ENCODE measurements around the gene CCDC34. TPM values are rescaled to one million over a fixed set of nuclear protein-coding genes. Genes with fewer than 3 reads are reported as not detected.

Gene CCDC34, protein sequence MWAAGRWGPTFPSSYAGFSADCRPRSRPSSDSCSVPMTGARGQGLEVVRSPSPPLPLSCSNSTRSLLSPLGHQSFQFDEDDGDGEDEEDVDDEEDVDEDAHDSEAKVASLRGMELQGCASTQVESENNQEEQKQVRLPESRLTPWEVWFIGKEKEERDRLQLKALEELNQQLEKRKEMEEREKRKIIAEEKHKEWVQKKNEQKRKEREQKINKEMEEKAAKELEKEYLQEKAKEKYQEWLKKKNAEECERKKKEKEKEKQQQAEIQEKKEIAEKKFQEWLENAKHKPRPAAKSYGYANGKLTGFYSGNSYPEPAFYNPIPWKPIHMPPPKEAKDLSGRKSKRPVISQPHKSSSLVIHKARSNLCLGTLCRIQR
- total RNA-seq, result 1 to 10 TPM in 3 of 4 donors, not detected in 1; 2.6 to 4.8 (median 3.9) TPM

DNA sequence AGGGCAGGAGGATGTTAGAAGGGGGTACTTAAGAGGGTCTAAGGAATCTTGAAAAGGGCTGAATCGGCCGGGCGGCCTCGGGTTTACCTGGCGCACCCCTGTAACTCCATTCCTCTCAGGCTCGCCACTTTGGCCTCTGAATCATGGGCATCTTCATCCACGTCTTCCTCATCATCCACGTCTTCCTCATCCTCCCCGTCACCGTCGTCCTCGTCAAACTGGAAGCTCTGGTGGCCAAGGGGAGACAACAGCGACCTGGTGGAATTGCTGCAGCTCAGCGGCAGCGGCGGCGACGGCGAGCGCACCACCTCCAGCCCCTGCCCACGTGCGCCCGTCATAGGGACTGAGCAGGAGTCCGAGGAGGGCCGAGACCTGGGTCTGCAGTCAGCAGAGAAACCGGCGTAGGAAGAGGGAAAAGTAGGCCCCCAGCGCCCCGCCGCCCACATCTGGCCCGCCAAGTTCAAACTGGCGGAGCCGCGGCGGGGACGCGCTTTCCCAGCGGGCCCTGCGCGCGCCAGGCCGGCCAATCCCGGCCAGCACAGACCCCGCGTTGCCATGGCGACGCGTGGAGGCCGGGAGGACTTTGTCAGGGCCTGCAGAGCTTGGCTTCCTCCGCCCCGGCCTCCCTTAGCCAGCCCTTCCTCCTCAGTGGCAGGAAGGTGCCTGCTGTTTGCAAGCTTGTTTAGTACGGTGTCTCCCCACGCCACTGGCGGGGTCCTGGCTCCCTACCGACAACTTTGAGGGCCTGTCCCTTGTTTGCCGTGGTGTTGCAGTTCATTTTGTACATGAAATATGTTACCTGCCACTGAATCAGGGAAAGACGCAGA, at the start of gene CCDC34:
TSS of gene CCDC34 (minus strand) at position 467 of the 827 bp plus-strand sequence. CDS start at position 446, 21 bp downstream.
- peak in 1 of 2 donors; percentile 41 for TF ChIP-seq POLR2A (IDR thresholded peaks at IDR 0.05)
- TF ChIP-seq, protein P1, sequence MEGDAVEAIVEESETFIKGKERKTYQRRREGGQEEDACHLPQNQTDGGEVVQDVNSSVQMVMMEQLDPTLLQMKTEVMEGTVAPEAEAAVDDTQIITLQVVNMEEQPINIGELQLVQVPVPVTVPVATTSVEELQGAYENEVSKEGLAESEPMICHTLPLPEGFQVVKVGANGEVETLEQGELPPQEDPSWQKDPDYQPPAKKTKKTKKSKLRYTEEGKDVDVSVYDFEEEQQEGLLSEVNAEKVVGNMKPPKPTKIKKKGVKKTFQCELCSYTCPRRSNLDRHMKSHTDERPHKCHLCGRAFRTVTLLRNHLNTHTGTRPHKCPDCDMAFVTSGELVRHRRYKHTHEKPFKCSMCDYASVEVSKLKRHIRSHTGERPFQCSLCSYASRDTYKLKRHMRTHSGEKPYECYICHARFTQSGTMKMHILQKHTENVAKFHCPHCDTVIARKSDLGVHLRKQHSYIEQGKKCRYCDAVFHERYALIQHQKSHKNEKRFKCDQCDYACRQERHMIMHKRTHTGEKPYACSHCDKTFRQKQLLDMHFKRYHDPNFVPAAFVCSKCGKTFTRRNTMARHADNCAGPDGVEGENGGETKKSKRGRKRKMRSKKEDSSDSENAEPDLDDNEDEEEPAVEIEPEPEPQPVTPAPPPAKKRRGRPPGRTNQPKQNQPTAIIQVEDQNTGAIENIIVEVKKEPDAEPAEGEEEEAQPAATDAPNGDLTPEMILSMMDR (IDR thresholded peaks at IDR 0.05), result no peak
- peak; percentile 89 to 96 (median 94) for DNase-seq
- Histone ChIP-seq H3K4me3 (peak within 1 kb of the TSS; percentile 64 to 82 (median 71)), H3K27me3 (no peaks in the 10 kb centered on the region), H3K9me3 (no peaks in the 10 kb centered on the region), H3K27ac (peak within 1 kb of the TSS in 3 of 4 donors; percentile 9 to 59 (median 41)), H3K4me1 (peaks cover 0 to 6% (median 0%) of the 10 kb centered on the region in 4 donors), H3K36me3 (peaks cover 0 to 3% (median 0%) of the 10 kb centered on the region in 3 donors)

- Histone ChIP-seq H3K36me3 (peaks cover 0 to 6% (median 0%) of the 10 kb centered on the region in 3 donors), H3K4me1 (no peaks in the 10 kb centered on the region), H3K27me3 (no peaks in the 10 kb centered on the region), H3K27ac (no peak overlapping the region), H3K4me3 (no peak overlapping the region), H3K9me3 (no peaks in the 10 kb centered on the region)
- TF ChIP-seq, protein P1 (IDR thresholded peaks at IDR 0.05), result no peak
- no peak for TF ChIP-seq POLR2A (IDR thresholded peaks at IDR 0.05)
- DNase-seq, result no peak
These were observed 49.2 kb upstream of the CCDC34 start for GRCh38 chr11:27412192-27412691.

DNA sequence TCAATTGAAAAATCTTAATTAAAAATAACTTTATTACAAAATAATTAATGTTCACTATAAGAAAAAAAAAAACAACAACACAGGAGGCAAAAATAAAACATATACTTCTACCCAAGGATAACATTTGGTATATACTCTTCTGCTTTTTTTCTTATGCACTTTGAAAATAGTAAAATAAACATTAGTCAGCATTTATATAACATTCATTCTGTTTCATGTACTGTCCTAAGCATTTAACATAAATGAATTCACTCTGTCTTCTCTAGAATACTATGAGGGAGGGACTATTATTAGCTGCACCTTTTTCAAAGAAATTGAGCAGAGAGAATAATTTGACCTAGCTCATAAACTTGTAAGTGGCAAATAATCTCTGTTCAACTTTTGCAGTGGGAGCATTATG, 48.3 kb upstream of the CCDC34 start:
- TF ChIP-seq POLR2A (IDR thresholded peaks at IDR 0.05), result no peak
- TF ChIP-seq, protein P1 (IDR thresholded peaks at IDR 0.05), result no peak
- H3K27me3 ChIP-seq, result no peaks in the 10 kb centered on the region
- no peak overlapping the region for H3K4me3 ChIP-seq

GRCh38 chr11:27410272-27410671, 47.3 kb upstream of the CCDC34 start:
- TF ChIP-seq, protein P1 (IDR thresholded peaks at IDR 0.05), result no peak
- no peak for TF ChIP-seq POLR2A (IDR thresholded peaks at IDR 0.05)
- H3K9me3 ChIP-seq, result no peaks in the 10 kb centered on the region

More for the DNA sequence above, 48.3 kb upstream of the CCDC34 start:
- H3K36me3 ChIP-seq, result peaks cover 0 to 6% (median 0%) of the 10 kb centered on the region in 3 donors
- DNase-seq, result no peak
- H3K4me1 ChIP-seq, result no peaks in the 10 kb centered on the region
- no peak overlapping the region for H3K27ac ChIP-seq
- H3K9me3 ChIP-seq, result no peaks in the 10 kb centered on the region

DNA sequence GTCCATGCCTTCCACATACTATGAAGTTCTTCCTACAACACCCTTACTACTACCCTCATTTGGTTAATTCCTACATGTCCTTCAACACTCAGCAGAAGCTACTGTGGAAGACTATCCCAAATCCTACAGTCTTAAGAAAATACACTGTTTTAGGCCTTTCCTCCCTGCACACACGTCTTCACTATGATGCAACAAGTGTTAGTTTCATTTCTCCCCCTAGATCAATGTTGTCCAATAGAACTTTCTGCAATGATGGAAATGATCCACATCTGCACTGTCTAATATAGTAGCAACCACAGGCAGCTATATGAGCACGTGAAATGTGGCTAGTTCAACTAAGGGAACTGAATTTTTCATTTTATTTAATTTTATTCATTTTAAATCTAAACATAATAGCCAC, 46.7 kb upstream of the CCDC34 start:
- Histone ChIP-seq H3K4me3 (no peak overlapping the region), H3K27me3 (no peaks in the 10 kb centered on the region), H3K36me3 (peaks cover 0 to 6% (median 0%) of the 10 kb centered on the region in 3 donors), H3K4me1 (no peaks in the 10 kb centered on the region), H3K9me3 (no peaks in the 10 kb centered on the region), H3K27ac (no peak overlapping the region)
- TF ChIP-seq POLR2A (IDR thresholded peaks at IDR 0.05), result no peak
- TF ChIP-seq, protein P1 (IDR thresholded peaks at IDR 0.05), result no peak
- DNase-seq, result no peak

More at GRCh38 chr11:27410272-27410671, 47.3 kb upstream of the CCDC34 start:
- Histone ChIP-seq H3K27ac (no peak overlapping the region), H3K36me3 (peaks cover 0 to 6% (median 0%) of the 10 kb centered on the region in 3 donors), H3K4me3 (no peak overlapping the region), H3K4me1 (no peaks in the 10 kb centered on the region), H3K27me3 (no peaks in the 10 kb centered on the region)
- DNase-seq, result no peak

Measured in Peyer's patch (tissue), 4 donors.